HEK293 (cell line): Measurements from ENCODE around the gene RNF223.

Experiments
- BCL11A ChIP-seq: fragments of 450-650 bp; formaldehyde crosslinking; IDR thresholded peaks from 2 replicates; pipeline ENCODE4 v1.5.1; 2016; ENCODE audit warnings: low read depth, missing biosample characterization, missing genetic modification characterization
- KLF1 ChIP-seq: fragments of 450-650 bp; formaldehyde crosslinking; IDR thresholded peaks from 2 replicates; pipeline ENCODE4 v1.5.1; 2016; ENCODE audit warnings: missing biosample characterization, missing genetic modification characterization
- KLF7 ChIP-seq: fragments of 450-650 bp; formaldehyde crosslinking; IDR thresholded peaks from 2 replicates; pipeline ENCODE4 v1.5.1; 2016; ENCODE audit warnings: missing biosample characterization, missing genetic modification characterization, borderline replicate concordance
- KLF9 ChIP-seq: fragments of 450-650 bp; formaldehyde crosslinking; IDR thresholded peaks from 2 replicates; pipeline ENCODE4 v1.5.1; 2016; ENCODE audit warnings: missing biosample characterization, missing genetic modification characterization, low read depth
- SP3 ChIP-seq: fragments of 450-650 bp; formaldehyde crosslinking; IDR thresholded peaks from 2 replicates; pipeline ENCODE4 v1.5.1; 2016; ENCODE audit warnings: missing biosample characterization, missing genetic modification characterization
- TRIM28 ChIP-seq: IDR thresholded peaks from 2 replicates; pipeline ENCODE4 v1.6.1; 2011; ENCODE audit warnings: low read length, control low read depth, borderline replicate concordance
- ZBTB21 ChIP-seq: fragments of 450-650 bp; formaldehyde crosslinking; IDR thresholded peaks from 2 replicates; pipeline ENCODE4 v1.5.1; 2017; ENCODE audit warnings: missing biosample characterization, missing genetic modification characterization
- ZBTB49 ChIP-seq: fragments of 450-650 bp; formaldehyde crosslinking; IDR thresholded peaks from 2 replicates; pipeline ENCODE4 v1.5.1; 2016; ENCODE audit warnings: missing biosample characterization, missing genetic modification characterization, low read depth
- ZBTB8A ChIP-seq: fragments of 450-650 bp; formaldehyde crosslinking; IDR thresholded peaks from 2 replicates; pipeline ENCODE4 v1.5.1; 2016; ENCODE audit warnings: missing biosample characterization, missing genetic modification characterization
- ZFHX2 ChIP-seq: fragments of 450-650 bp; formaldehyde crosslinking; conservative IDR thresholded peaks from 2 replicates; pipeline ENCODE4 v1.5.1; 2016; ENCODE audit warnings: missing biosample characterization, missing genetic modification characterization
- ZNF10 ChIP-seq: fragments of 450-650 bp; formaldehyde crosslinking; IDR thresholded peaks from 2 replicates; pipeline ENCODE4 v1.5.1; 2017; ENCODE audit warnings: missing biosample characterization, missing genetic modification characterization
- ZNF157 ChIP-seq: fragments of 450-650 bp; formaldehyde crosslinking; IDR thresholded peaks from 2 replicates; pipeline ENCODE4 v1.5.1; 2016; ENCODE audit warnings: missing biosample characterization, missing genetic modification characterization
- ZNF184 ChIP-seq: fragments of 450-650 bp; IDR thresholded peaks from 2 replicates; pipeline ENCODE4 v1.5.1; 2018; ENCODE audit warnings: missing biosample characterization, mild to moderate bottlenecking, missing genetic modification characterization
- ZNF211 ChIP-seq: fragments of 450-650 bp; formaldehyde crosslinking; IDR thresholded peaks from 2 replicates; pipeline ENCODE4 v1.5.1; 2016; ENCODE audit warnings: low read depth, missing biosample characterization, missing genetic modification characterization
- ZNF214 ChIP-seq: fragments of 450-650 bp; formaldehyde crosslinking; IDR thresholded peaks from 2 replicates; pipeline ENCODE4 v1.5.1; 2017; ENCODE audit warnings: missing biosample characterization, mild to moderate bottlenecking, missing genetic modification characterization, borderline replicate concordance
- ZNF239 ChIP-seq: fragments of 450-650 bp; formaldehyde crosslinking; IDR thresholded peaks from 2 replicates; pipeline ENCODE4 v1.5.1; 2016; ENCODE audit warnings: missing biosample characterization, missing genetic modification characterization
- ZNF24 ChIP-seq: fragments of 450-650 bp; formaldehyde crosslinking; IDR thresholded peaks from 2 replicates; pipeline ENCODE4 v1.5.1; 2016; ENCODE audit warnings: missing biosample characterization, missing genetic modification characterization
- ZNF280C ChIP-seq: fragments of 450-650 bp; formaldehyde crosslinking; IDR thresholded peaks from 2 replicates; pipeline ENCODE4 v1.5.1; 2016; ENCODE audit warnings: missing biosample characterization, missing genetic modification characterization
- ZNF292 ChIP-seq: fragments of 450-650 bp; formaldehyde crosslinking; IDR thresholded peaks from 2 replicates; pipeline ENCODE4 v1.5.1; 2016; ENCODE audit warnings: low read depth, missing biosample characterization, missing genetic modification characterization, borderline replicate concordance
- ZNF311 ChIP-seq: fragments of 450-650 bp; formaldehyde crosslinking; IDR thresholded peaks from 2 replicates; pipeline ENCODE4 v1.5.1; 2017; ENCODE audit warnings: missing biosample characterization, missing genetic modification characterization, borderline replicate concordance
- ZNF354C ChIP-seq: fragments of 450-650 bp; formaldehyde crosslinking; IDR thresholded peaks from 2 replicates; pipeline ENCODE4 v1.5.1; 2016; ENCODE audit warnings: missing biosample characterization, missing genetic modification characterization, low read depth, borderline replicate concordance
- ZNF404 ChIP-seq: fragments of 450-650 bp; formaldehyde crosslinking; IDR thresholded peaks from 2 replicates; pipeline ENCODE4 v1.5.1; 2017; ENCODE audit warnings: missing biosample characterization, missing genetic modification characterization
- ZNF529 ChIP-seq: fragments of 450-650 bp; formaldehyde crosslinking; IDR thresholded peaks from 2 replicates; pipeline ENCODE4 v1.5.1; 2017; ENCODE audit warnings: missing genetic modification characterization, missing biosample characterization; ENCODE audit not compliant: insufficient replicate concordance
- ZNF549 ChIP-seq: fragments of 450-650 bp; IDR thresholded peaks from 2 replicates; pipeline ENCODE4 v1.5.1; 2018; ENCODE audit warnings: missing biosample characterization, missing genetic modification characterization, mild to moderate bottlenecking, inconsistent platforms, moderate library complexity
- ZNF561 ChIP-seq: fragments of 450-650 bp; IDR thresholded peaks from 2 replicates; pipeline ENCODE4 v1.5.1; 2018; ENCODE audit warnings: missing biosample characterization, missing genetic modification characterization, borderline replicate concordance
- ZNF600 ChIP-seq: fragments of 450-650 bp; formaldehyde crosslinking; IDR thresholded peaks from 2 replicates; pipeline ENCODE4 v1.5.1; 2016; ENCODE audit warnings: missing biosample characterization, missing genetic modification characterization
- ZNF677 ChIP-seq: fragments of 450-650 bp; IDR thresholded peaks from 2 replicates; pipeline ENCODE4 v1.5.0; 2018; ENCODE audit warnings: missing biosample characterization, mild to moderate bottlenecking, missing genetic modification characterization, moderate library complexity
- ZNF747 ChIP-seq: fragments of 450-650 bp; formaldehyde crosslinking; IDR thresholded peaks from 2 replicates; pipeline ENCODE4 v1.5.1; 2016; ENCODE audit warnings: missing biosample characterization, missing genetic modification characterization
- ZNF76 ChIP-seq: fragments of 450-650 bp; formaldehyde crosslinking; IDR thresholded peaks from 2 replicates; pipeline ENCODE4; 2016; ENCODE audit warnings: low read depth, missing biosample characterization, missing genetic modification characterization, borderline replicate concordance
- ZNF776 ChIP-seq: fragments of 450-650 bp; formaldehyde crosslinking; IDR thresholded peaks from 2 replicates; pipeline ENCODE4 v1.5.0; 2017; ENCODE audit warnings: missing biosample characterization, missing genetic modification characterization, borderline replicate concordance
- ZSCAN16 ChIP-seq: fragments of 450-650 bp; formaldehyde crosslinking; IDR thresholded peaks from 2 replicates; pipeline ENCODE4 v1.5.1; 2016; ENCODE audit warnings: missing biosample characterization, missing genetic modification characterization
- ZXDB ChIP-seq: fragments of 450-650 bp; formaldehyde crosslinking; IDR thresholded peaks from 2 replicates; pipeline ENCODE4 v1.5.1; 2016; ENCODE audit warnings: missing biosample characterization, missing genetic modification characterization
- TF ChIP-seq, protein P1 (sequence below): fragments of 450-650 bp; formaldehyde crosslinking; IDR thresholded peaks from 2 replicates; pipeline ENCODE4 v1.5.1; 2016; ENCODE audit warnings: missing biosample characterization, missing genetic modification characterization

Gene RNF223

DNA sequence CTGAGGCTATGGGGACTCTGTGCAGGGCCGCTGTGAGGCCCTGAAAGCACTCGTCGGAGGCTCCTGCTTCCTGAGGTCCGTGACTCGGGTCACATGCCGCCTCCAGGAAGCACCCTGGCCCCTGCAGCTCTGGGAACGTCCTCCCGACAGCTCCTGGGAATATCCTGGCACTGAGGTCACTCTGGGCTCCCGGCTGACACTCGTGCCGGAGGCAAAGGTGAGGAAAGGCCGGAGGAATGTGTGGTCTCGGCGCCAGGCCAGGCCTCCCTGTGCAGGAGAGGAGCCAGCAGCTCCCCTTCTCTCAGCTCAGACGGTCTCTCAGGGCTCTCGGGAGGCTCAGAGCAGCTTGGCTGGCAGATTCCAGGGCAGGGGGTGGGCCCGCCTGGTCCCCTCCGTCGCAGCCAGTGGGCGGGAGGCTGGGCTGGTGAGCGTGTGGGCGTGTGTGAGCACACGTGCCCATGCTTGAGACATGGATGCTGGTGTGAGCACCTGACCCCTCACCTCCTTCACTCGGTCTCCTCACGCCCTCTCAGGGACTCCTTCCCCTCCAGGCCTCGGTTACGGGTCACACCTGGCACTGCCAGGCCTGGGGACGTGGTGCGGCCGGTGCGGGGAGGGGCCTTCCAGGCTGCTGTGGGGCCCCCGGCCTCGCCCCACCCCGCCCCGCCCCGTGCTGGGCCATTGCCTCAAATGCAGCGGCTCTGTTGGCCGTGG is 5.5 kb upstream of the RNF223 start (continued):
- TF ChIP-seq, protein P1, sequence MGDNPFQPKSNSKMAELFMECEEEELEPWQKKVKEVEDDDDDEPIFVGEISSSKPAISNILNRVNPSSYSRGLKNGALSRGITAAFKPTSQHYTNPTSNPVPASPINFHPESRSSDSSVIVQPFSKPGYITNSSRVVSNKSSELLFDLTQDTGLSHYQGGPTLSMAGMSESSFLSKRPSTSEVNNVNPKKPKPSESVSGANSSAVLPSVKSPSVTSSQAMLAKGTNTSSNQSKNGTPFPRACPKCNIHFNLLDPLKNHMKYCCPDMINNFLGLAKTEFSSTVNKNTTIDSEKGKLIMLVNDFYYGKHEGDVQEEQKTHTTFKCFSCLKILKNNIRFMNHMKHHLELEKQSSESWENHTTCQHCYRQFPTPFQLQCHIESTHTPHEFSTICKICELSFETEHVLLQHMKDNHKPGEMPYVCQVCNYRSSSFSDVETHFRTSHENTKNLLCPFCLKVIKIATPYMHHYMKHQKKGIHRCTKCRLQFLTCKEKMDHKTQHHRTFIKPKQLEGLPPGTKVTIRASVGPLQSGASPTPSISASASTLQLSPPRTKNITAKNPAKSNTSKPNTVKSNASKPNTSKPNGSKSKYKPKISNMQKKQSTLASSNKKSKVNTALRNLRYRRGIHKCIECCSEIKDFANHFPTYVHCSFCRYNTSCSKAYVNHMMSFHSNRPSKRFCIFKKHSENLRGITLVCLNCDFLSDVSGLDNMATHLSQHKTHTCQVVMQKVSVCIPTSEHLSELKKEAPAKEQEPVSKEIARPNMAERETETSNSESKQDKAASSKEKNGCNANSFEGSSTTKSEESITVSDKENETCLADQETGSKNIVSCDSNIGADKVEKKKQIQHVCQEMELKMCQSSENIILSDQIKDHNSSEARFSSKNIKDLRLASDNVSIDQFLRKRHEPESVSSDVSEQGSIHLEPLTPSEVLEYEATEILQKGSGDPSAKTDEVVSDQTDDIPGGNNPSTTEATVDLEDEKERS (tag by site-specific recombination), result no peak
- TF ChIP-seq ZNF600 (tag by site-specific recombination) (peak; percentile 97), TRIM28 (no peak), ZBTB21 (tag by site-specific recombination) (peak; percentile 31; the same call in 1 of the 2 replicates), ZNF239 (no peak), ZNF184 (tag by site-specific recombination) (no peak), ZBTB8A (tag by site-specific recombination) (peak; percentile 56; the same call in 1 of the 2 replicates), ZNF211 (tag by site-specific recombination) (no peak), ZNF24 (0 out of 2 replicates have a peak, but pooled peaks have one; percentile 67), ZBTB49 (tag by site-specific recombination) (no peak), KLF1 (tag by site-specific recombination) (peak; percentile 97), ZXDB (tag by site-specific recombination) (peak; percentile 96), ZNF561 (tag by site-specific recombination) (no peak), ZNF747 (no peak), ZNF76 (tag by site-specific recombination) (peak; percentile 86), ZNF157 (tag by site-specific recombination) (no peak), ZNF292 (tag by site-specific recombination) (no peak), ZNF549 (no peak), BCL11A (peak; percentile 80), ZSCAN16 (tag by site-specific recombination) (no peak), SP3 (tag by site-specific recombination) (peak; percentile 91), ZNF677 (tag by site-specific recombination) (no peak), ZNF529 (tag by site-specific recombination) (no peak), KLF7 (tag by site-specific recombination) (peak; percentile 92), ZNF10 (tag by site-specific recombination) (peak; percentile 58; the same call in 1 of the 2 replicates), ZNF311 (no peak), ZNF214 (no peak), ZNF280C (tag by site-specific recombination) (no peak), ZFHX2 (tag by site-specific recombination) (peak; percentile 98), ZNF404 (tag by site-specific recombination) (no peak), KLF9 (tag by site-specific recombination) (peak; percentile 94), ZNF354C (tag by site-specific recombination) (no peak), ZNF776 (no peak)
